ENCODE results near the gene MPND. TPM values are rescaled to one million over a fixed set of nuclear protein-coding genes. Genes with fewer than 3 reads are reported as not detected.

The MPND gene
- total and polyA plus RNA-seq, 11 donors, result 8.2 to 23.7 (median 19.0) TPM

- no peak overlapping the region for H3K4me3 ChIP-seq
- TF ChIP-seq POLR2A (IDR thresholded peaks at IDR 0.05) (no peak), CTCF (IDR thresholded peaks at IDR 0.05) (no peak)
Measured at GRCh38 chr19:4326215-4326836, 17.0 kb upstream of the MPND start.

GRCh38 chr19:4326837-4327251, 16.5 kb upstream of the MPND start:
- H3K4me1 ChIP-seq, result peaks cover 0 to 24% (median 16%) of the 10 kb centered on the region in 12 donors
- no peaks in the 10 kb centered on the region for H3K9me3 ChIP-seq
- TF ChIP-seq POLR2A (IDR thresholded peaks at IDR 0.05), result no peak
- H3K27me3 ChIP-seq, result peaks cover 0 to 5% (median 0%) of the 10 kb centered on the region in 9 donors
- intact Hi-C loops (cut with DNase I), result loop anchor here in 2 of 10 donors (5.0 to 10.0 kb wide), 2 partner anchors 62 to 75 kb away; partner anchors contain the start of genes CHAF1A (in 1 of the 2) and SH3GL1 (in 1 of the 2)
- H3K4me3 ChIP-seq, result peak overlapping the region in 9 of 12 donors; percentile 45 to 62 (median 53)
- 8 to 22% (median 17%) methylated on average over 15 to 33 of the region's 33 CpGs for WGBS, 4 donors
- no peaks in the 10 kb centered on the region for H3K36me3 ChIP-seq
- H3K27ac ChIP-seq, result no peak overlapping the region
- ATAC-seq (no peak), DNase-seq (no peak)

More at GRCh38 chr19:4326215-4326836, 17.0 kb upstream of the MPND start:
- peaks cover 0 to 24% (median 16%) of the 10 kb centered on the region in 12 donors for H3K4me1 ChIP-seq
- no peak overlapping the region for H3K27ac ChIP-seq
- DNase-seq, result no peak
- no peaks in the 10 kb centered on the region for H3K36me3 ChIP-seq
- no peak for ATAC-seq
- intact Hi-C loops (cut with DNase I), result loop anchor here in 2 of 10 donors (5.0 to 10.0 kb wide), 2 partner anchors 62 to 76 kb away; partner anchors contain the start of genes CHAF1A (in 1 of the 2) and SH3GL1 (in 1 of the 2)
- peaks cover 0 to 4% (median 0%) of the 10 kb centered on the region in 12 donors for H3K9me3 ChIP-seq
- peaks cover 0 to 5% (median 0%) of the 10 kb centered on the region in 9 donors for H3K27me3 ChIP-seq
- 58 to 69% (median 63%) methylated on average over 13 of the region's 13 CpGs for WGBS, 4 donors

DNA sequence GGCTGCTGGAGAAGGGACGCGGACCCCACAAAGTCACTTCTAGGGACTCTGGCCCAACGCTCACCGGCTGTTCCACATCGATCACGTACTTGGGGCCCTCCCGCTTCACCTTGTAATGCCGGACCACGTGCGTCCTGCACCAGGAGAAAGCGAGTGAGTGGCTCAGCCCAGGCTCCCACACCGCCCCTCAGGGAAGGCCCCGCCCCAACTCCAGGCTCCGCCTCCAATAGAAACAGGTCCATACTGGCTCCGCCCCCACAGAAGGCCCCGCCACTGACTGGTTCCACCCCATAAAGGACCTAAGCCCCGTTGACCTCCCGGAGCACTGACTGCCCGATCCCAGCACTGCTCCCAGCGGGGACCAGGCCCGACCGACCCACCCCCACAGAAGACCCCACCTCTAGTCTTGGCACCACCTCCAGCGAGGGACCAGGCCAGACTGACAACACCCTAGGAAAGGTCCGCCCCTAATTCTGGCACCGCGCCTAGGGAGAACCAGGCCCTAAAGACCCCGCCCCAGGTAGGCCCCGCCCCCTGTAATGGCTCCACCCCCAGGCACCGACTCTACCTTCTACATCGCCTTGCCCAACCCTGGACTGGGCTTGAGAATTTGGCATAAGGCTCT, 16.0 kb upstream of the MPND start:
- H3K27ac ChIP-seq, result no peak overlapping the region
- TF ChIP-seq CTCF (IDR thresholded peaks at IDR 0.05) (no peak), POLR2A (IDR thresholded peaks at IDR 0.05) (no peak)

GRCh38 chr19:4327877-4328242, 15.5 kb upstream of the MPND start:
- Histone ChIP-seq H3K9me3 (no peaks in the 10 kb centered on the region), H3K4me1 (peaks cover 0 to 24% (median 16%) of the 10 kb centered on the region in 12 donors), H3K4me3 (peak overlapping the region in 11 of 12 donors; percentile 6 to 62 (median 53)), H3K27ac (peak overlapping the region in 1 of 12 donors; percentile 32), H3K27me3 (peaks cover 0 to 5% (median 0%) of the 10 kb centered on the region in 9 donors), H3K36me3 (no peaks in the 10 kb centered on the region)
- no peak for TF ChIP-seq POLR2A (IDR thresholded peaks at IDR 0.05)
- no peak for TF ChIP-seq CTCF (IDR thresholded peaks at IDR 0.05)
- DNase-seq (peak in 1 of 5 donors; percentile 37), ATAC-seq (peak in 1 of 4 donors; percentile 2)
- intact Hi-C loops (cut with DNase I), result loop anchor here in 2 of 10 donors (5.0 to 10.0 kb wide), 2 partner anchors 63 to 74 kb away; partner anchors contain the start of genes CHAF1A (in 1 of the 2) and SH3GL1 (in 1 of the 2)
- 4 to 12% (median 9%) methylated on average over 12 to 13 of the region's 13 CpGs for WGBS, 4 donors

More for the DNA sequence above, 16.0 kb upstream of the MPND start:
- ATAC-seq (peak; percentile 23 to 60 (median 47)), DNase-seq (peak; percentile 48 to 86 (median 73))
- Histone ChIP-seq H3K9me3 (no peaks in the 10 kb centered on the region), H3K27me3 (peaks cover 0 to 5% (median 0%) of the 10 kb centered on the region in 9 donors), H3K36me3 (no peaks in the 10 kb centered on the region), H3K4me3 (peak overlapping the region in 11 of 12 donors; percentile 6 to 62 (median 53)), H3K4me1 (peaks cover 0 to 24% (median 16%) of the 10 kb centered on the region in 12 donors)
- intact Hi-C loops (cut with DNase I), result loop anchor here in 2 of 10 donors (5.0 to 10.0 kb wide), 2 partner anchors 63 to 75 kb away; partner anchors contain the start of genes CHAF1A (in 1 of the 2) and SH3GL1 (in 1 of the 2)
- WGBS, 4 donors, result 1 to 8% (median 5%) methylated on average over 19 to 30 of the region's 30 CpGs

Data from heart left ventricle (tissue), 16 donors.